ENCODE results near the gene TULP4.

Gene TULP4

GRCh38 chr6:158381214-158381613, 68.9 kb downstream of the TULP4 start:
- TF ChIP-seq FOXM1 (IDR thresholded peaks at IDR 0.05; ENCODE audit: borderline replicate concordance, low read depth): no peak

GRCh38 chr6:158382491-158382890, 70.2 kb downstream of the TULP4 start:
- TF ChIP-seq NFIC (IDR thresholded peaks at IDR 0.05) (no peak), MAX (IDR thresholded peaks at IDR 0.05) (no peak), TAF1 (IDR thresholded peaks at IDR 0.05; ENCODE audit: low read depth) (no peak), CEBPB (IDR thresholded peaks at IDR 0.05) (no peak), FOXM1 (IDR thresholded peaks at IDR 0.05; ENCODE audit: borderline replicate concordance, low read depth) (no peak), ZBTB7A (IDR thresholded peaks at IDR 0.05; ENCODE audit: low read depth) (no peak), YY1 (IDR thresholded peaks at IDR 0.05; ENCODE audit: low read depth) (no peak), CREB1 (IDR thresholded peaks at IDR 0.05; ENCODE audit: low read depth) (no peak), RAD21 (IDR thresholded peaks at IDR 0.05; ENCODE audit: low read depth) (no peak), USF1 (IDR thresholded peaks at IDR 0.05) (no peak)

GRCh38 chr6:158383057-158383456, 70.8 kb downstream of the TULP4 start:
- no peak for TF ChIP-seq CREB1 (IDR thresholded peaks at IDR 0.05; ENCODE audit: low read depth)
- TF ChIP-seq CEBPB (IDR thresholded peaks at IDR 0.05): no peak
- TF ChIP-seq TCF12 (IDR thresholded peaks at IDR 0.05; ENCODE audit: low read depth): no peak
- no peak for TF ChIP-seq TAF1 (IDR thresholded peaks at IDR 0.05; ENCODE audit: low read depth)

GRCh38 chr6:158383542-158383941, 71.3 kb downstream of the TULP4 start:
- no peak for TF ChIP-seq REST (IDR thresholded peaks at IDR 0.05; ENCODE audit: low read depth)
- TF ChIP-seq TCF12 (IDR thresholded peaks at IDR 0.05; ENCODE audit: low read depth): no peak
- TF ChIP-seq RAD21 (IDR thresholded peaks at IDR 0.05; ENCODE audit: low read depth): no peak
- TF ChIP-seq EGR1 (IDR thresholded peaks at IDR 0.05): no peak
- TF ChIP-seq CREB1 (IDR thresholded peaks at IDR 0.05; ENCODE audit: low read depth): no peak
- no peak for TF ChIP-seq FOXM1 (IDR thresholded peaks at IDR 0.05; ENCODE audit: borderline replicate concordance, low read depth)
- TF ChIP-seq YY1 (IDR thresholded peaks at IDR 0.05; ENCODE audit: low read depth): no peak
- no peak for TF ChIP-seq TAF1 (IDR thresholded peaks at IDR 0.05; ENCODE audit: low read depth)
- TF ChIP-seq EP300 (IDR thresholded peaks at IDR 0.05; ENCODE audit: borderline replicate concordance): no peak

GRCh38 chr6:158384671-158385110, 72.4 kb downstream of the TULP4 start:
- no peak for TF ChIP-seq REST (IDR thresholded peaks at IDR 0.05; ENCODE audit: low read depth)
- no peak for TF ChIP-seq NFIC (IDR thresholded peaks at IDR 0.05)
- TF ChIP-seq MAX (IDR thresholded peaks at IDR 0.05): no peak
- TF ChIP-seq CREB1 (IDR thresholded peaks at IDR 0.05; ENCODE audit: low read depth): no peak
- TF ChIP-seq EGR1 (IDR thresholded peaks at IDR 0.05): no peak
- TF ChIP-seq TAF1 (IDR thresholded peaks at IDR 0.05; ENCODE audit: low read depth): no peak

- TF ChIP-seq EGR1 (IDR thresholded peaks at IDR 0.05) (no peak), USF1 (IDR thresholded peaks at IDR 0.05) (no peak), TCF12 (IDR thresholded peaks at IDR 0.05; ENCODE audit: low read depth) (no peak), YY1 (IDR thresholded peaks at IDR 0.05; ENCODE audit: low read depth) (no peak), TEAD4 (IDR thresholded peaks at IDR 0.05) (no peak), FOXM1 (IDR thresholded peaks at IDR 0.05; ENCODE audit: borderline replicate concordance, low read depth) (no peak), CREB1 (IDR thresholded peaks at IDR 0.05; ENCODE audit: low read depth) (no peak), CEBPB (IDR thresholded peaks at IDR 0.05) (no peak), REST (IDR thresholded peaks at IDR 0.05; ENCODE audit: low read depth) (no peak), NFIC (IDR thresholded peaks at IDR 0.05) (no peak), MAX (IDR thresholded peaks at IDR 0.05) (no peak), RAD21 (IDR thresholded peaks at IDR 0.05; ENCODE audit: low read depth) (no peak), TAF1 (IDR thresholded peaks at IDR 0.05; ENCODE audit: low read depth) (no peak), EP300 (IDR thresholded peaks at IDR 0.05; ENCODE audit: borderline replicate concordance) (no peak), ZBTB7A (IDR thresholded peaks at IDR 0.05; ENCODE audit: low read depth) (no peak)
Observed at GRCh38 chr6:158387036-158387435, 74.8 kb downstream of the TULP4 start.
